ENCODE results near the gene CHN1.

DNA sequence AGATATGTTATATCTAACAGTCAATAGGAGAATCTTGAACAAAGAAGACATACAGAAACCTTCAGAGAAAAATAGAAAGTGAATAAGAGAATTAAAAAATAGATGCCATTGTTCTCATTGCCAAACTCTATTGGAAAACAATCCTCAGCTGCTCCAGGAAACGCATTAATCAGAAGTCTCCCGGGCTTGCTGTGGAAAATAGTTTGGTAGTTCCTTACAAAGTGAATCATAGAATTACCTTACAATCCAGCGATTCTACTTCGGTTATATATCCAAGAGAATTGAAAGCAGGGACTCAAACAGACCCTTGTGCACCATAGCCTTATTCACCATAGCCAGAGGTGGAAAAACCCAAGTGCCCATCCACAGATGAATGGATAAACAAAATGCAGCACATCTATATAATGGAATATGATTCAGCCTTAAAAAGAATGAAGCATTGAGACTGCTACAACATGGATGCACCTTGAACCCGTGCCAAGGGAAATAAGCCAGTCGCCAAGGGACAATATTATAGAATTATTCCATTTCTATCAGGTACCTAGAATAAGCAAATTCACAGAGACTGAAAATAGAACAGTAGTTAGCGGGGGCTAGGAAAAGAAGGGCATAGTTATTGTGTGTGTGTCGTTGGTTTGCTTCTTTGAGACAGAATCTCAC lies 219.0 kb downstream of the CHN1 start:
- no peak for TF ChIP-seq POLR2A (IDR thresholded peaks at IDR 0.05; ENCODE audit: low read depth, low read length)
- no peak for TF ChIP-seq POLR2AphosphoS5 (IDR thresholded peaks at IDR 0.05; ENCODE audit: low read depth, low read length)
- TF ChIP-seq TAF1 (IDR thresholded peaks at IDR 0.05; ENCODE audit: low read depth, low read length): no peak
- TF ChIP-seq PAX5 (IDR thresholded peaks at IDR 0.05; ENCODE audit: insufficient read depth, low read length, severe bottlenecking): no peak
- no peak for TF ChIP-seq POU2F2 (IDR thresholded peaks at IDR 0.05; ENCODE audit: low read depth, low read length)

Measured in GM12891 (cell line).